Ectodermal cell (in vitro differentiated cells): ENCODE data around the gene MCF2L2.

Experiments
- H3K27ac ChIP-seq: 2 replicates; pipeline ENCODE4 v1.7.0; 2013; ENCODE audit warnings: mild to moderate bottlenecking, low read depth, low read length; ENCODE audit not compliant: insufficient read depth, poor library complexity, severe bottlenecking
- H3K27me3 ChIP-seq: 2 replicates; pipeline ENCODE4 v1.7.0; 2013; ENCODE audit warnings: mild to moderate bottlenecking, low read length; ENCODE audit not compliant: insufficient read depth, control insufficient read depth, poor library complexity, severe bottlenecking
- H3K36me3 ChIP-seq: one replicate; pipeline ENCODE4 v1.7.0; 2013; ENCODE audit warnings: low read length; ENCODE audit not compliant: control insufficient read depth, insufficient read depth
- H3K4me1 ChIP-seq: one replicate; pipeline ENCODE4 v1.7.0; 2013; ENCODE audit warnings: low read length; ENCODE audit not compliant: control insufficient read depth, insufficient read depth
- H3K4me3 ChIP-seq: 2 replicates; pipeline ENCODE4 v1.7.0; 2013; ENCODE audit warnings: low read depth, low read length, control low read depth; ENCODE audit not compliant: insufficient read depth
- H3K9me3 ChIP-seq: 2 replicates; pipeline ENCODE4 v1.7.0; 2013; ENCODE audit warnings: mild to moderate bottlenecking, low read length, moderate library complexity; ENCODE audit not compliant: control insufficient read depth
- WGBS, 2 experiments: methylation state at CpG; one replicate each; pipeline ENCODE4 v1.1.7; 2013; ENCODE audit warnings: missing lambda C conversion rate in 2 of 2; 5-methylcytosine and 5-hydroxymethylcytosine counted together

The MCF2L2 gene

GRCh38 chr3:183129243-183129642 is 299.2 kb downstream of the MCF2L2 start:
- H3K9me3 ChIP-seq: no peaks in the 10 kb centered on the region
- H3K36me3 ChIP-seq: no peaks in the 10 kb centered on the region
- H3K27ac ChIP-seq: no peak overlapping the region
- 90% methylated on average over 1 of the region's 1 CpG; no CpG with 5 or more reads in 1 of the 2 experiments for WGBS, 2 experiments
- H3K4me3 ChIP-seq: no peak overlapping the region
- no peaks in the 10 kb centered on the region for H3K27me3 ChIP-seq
- no peaks in the 10 kb centered on the region for H3K4me1 ChIP-seq

GRCh38 chr3:183128709-183129108 is 299.7 kb downstream of the MCF2L2 start:
- Histone ChIP-seq H3K27ac (no peak overlapping the region), H3K4me3 (no peak overlapping the region), H3K9me3 (no peaks in the 10 kb centered on the region), H3K27me3 (no peaks in the 10 kb centered on the region), H3K4me1 (no peaks in the 10 kb centered on the region), H3K36me3 (no peaks in the 10 kb centered on the region)
- WGBS, 2 experiments: 88 to 89% methylated on average over 2 to 3 of the region's 3 CpGs
